CD8-positive, alpha-beta memory T cell (primary cell): ENCODE data around the gene GMPR2. TPM values are rescaled to one million over a fixed set of nuclear protein-coding genes. Genes with fewer than 3 reads are reported as not detected.
"Not testable (repeated sequence)": the region's sequence is repeated elsewhere in the genome, so short reads cannot be mapped to it uniquely, and the experiment has no call there.

ENCODE experiments used
- CTCF ChIA-PET: fragments of 350-600 bp; sonication (Branson Sonifier 250); formaldehyde crosslinking; loops from one replicate; lab custom pipeline; 2021; ENCODE audit warnings: antibody characterized with exemption; lab: Charles Lee
- POLR2A ChIA-PET: fragments of 350-600 bp; sonication (Branson Sonifier 250); formaldehyde crosslinking; loops from one replicate; lab custom pipeline; 2021; ENCODE audit warnings: antibody characterized with exemption; lab: Charles Lee
- DNase-seq, 5 donors: peaks; one replicate each; pipeline versions ENCODE4 v3.0.0 to v3.0.0-alpha.2; 2020 to 2022; ENCODE audit warnings: mixed read lengths in 1 of 5
- H3K27ac ChIP-seq: one replicate; pipeline ENCODE4 v1.7.0; 2013; ENCODE audit warnings: low read depth, mild to moderate bottlenecking, low read length, moderate library complexity
- H3K27me3 ChIP-seq: 2 replicates; pipeline ENCODE4 v1.7.0; 2013; ENCODE audit warnings: low read length, mild to moderate bottlenecking; ENCODE audit not compliant: insufficient read depth, poor library complexity, severe bottlenecking
- H3K36me3 ChIP-seq: 2 replicates; pipeline ENCODE4 v1.7.0; 2013; ENCODE audit warnings: mild to moderate bottlenecking, low read length, moderate library complexity; ENCODE audit not compliant: insufficient read depth
- H3K4me1 ChIP-seq: 2 replicates; pipeline ENCODE4 v1.7.0; 2013; ENCODE audit warnings: mild to moderate bottlenecking, low read length, moderate library complexity; ENCODE audit not compliant: insufficient read depth
- H3K4me3 ChIP-seq: 2 replicates; pipeline ENCODE4 v1.7.0; 2013; ENCODE audit warnings: mild to moderate bottlenecking, low read length
- H3K9me3 ChIP-seq: 2 replicates; pipeline ENCODE4 v1.7.0; 2013; ENCODE audit warnings: mild to moderate bottlenecking, low read length
- H3K27ac Mint-ChIP-seq, 8 donors: one replicate each; pipeline ENCODE4 v1.8.0; 2020 to 2021; ENCODE audit warnings: mixed read lengths in 8 of 8, mild to moderate bottlenecking in 6 of 8, inconsistent platforms in 3 of 8, moderate library complexity in 3 of 8
- H3K27me3 Mint-ChIP-seq, 2 donors: one replicate each; pipeline ENCODE4 v1.8.0; 2020 to 2021; ENCODE audit warnings: mixed read lengths in 2 of 2, mild to moderate bottlenecking in 1 of 2, moderate library complexity in 1 of 2
- H3K36me3 Mint-ChIP-seq, 3 donors: one replicate each; pipeline ENCODE4 v1.8.0; 2020 to 2021; ENCODE audit warnings: mixed read lengths in 3 of 3, inconsistent platforms in 1 of 3, mild to moderate bottlenecking in 1 of 3
- H3K4me1 Mint-ChIP-seq, 3 donors: one replicate each; pipeline ENCODE4 v1.8.0; 2020 to 2021; ENCODE audit warnings: mixed read lengths in 3 of 3, inconsistent platforms in 1 of 3, mild to moderate bottlenecking in 1 of 3
- H3K4me3 Mint-ChIP-seq, 7 donors: one replicate each; pipeline ENCODE4 v1.8.0; 2020 to 2021; ENCODE audit warnings: mixed read lengths in 7 of 7, mild to moderate bottlenecking in 6 of 7, moderate library complexity in 4 of 7, inconsistent platforms in 2 of 7
- H3K9me3 Mint-ChIP-seq, 5 donors: one replicate each; pipeline ENCODE4 v1.8.0; 2020 to 2022; ENCODE audit warnings: mixed read lengths in 5 of 5, mild to moderate bottlenecking in 3 of 5, moderate library complexity in 2 of 5, inconsistent platforms in 1 of 5
- polyA plus RNA-seq: library from polyadenylated mRNA; unstranded; fragments of 300-500 nt; fragmentation: Illumina TruSeq; gene quantifications from one replicate; pipeline ENCODE4 v1.2.3, GENCODE V29; 2021
- total RNA-seq, 2 experiments: library from RNA; stranded (reverse); gene quantifications; one replicate each; pipeline ENCODE4 v1.2.3, GENCODE V29; 2021

Gene GMPR2
- total and polyA plus RNA-seq, 3 experiments from 2014 or later = 43.6 to 96.8 (median 48.6) TPM

- no peaks in the 10 kb centered on the region for H3K9me3 ChIP-seq
- CTCF ChIA-PET = interaction anchor here (0.9 to 3.9 kb wide), 6 partner anchors 23 to 92 kb away, joined by 3 to 22 read pairs (median 4); partner anchors contain the start of genes IPO4, LTB4R and TINF2
- no peaks in the 10 kb centered on the region for H3K36me3 ChIP-seq
- no peak for DNase-seq
- Mint-ChIP-seq H3K4me1 (peaks cover 13 to 25% (median 22%) of the 10 kb centered on the region in 3 donors), H3K4me3 (no peak overlapping the region), H3K27ac (peak overlapping the region in 3 of 8 donors; percentile 24 to 79 (median 47)), H3K9me3 (no peaks in the 10 kb centered on the region), H3K36me3 (peaks cover 0 to 26% (median 9%) of the 10 kb centered on the region in 3 donors), H3K27me3 (no peaks in the 10 kb centered on the region)
- no peak overlapping the region for H3K27ac ChIP-seq
- no peak overlapping the region for H3K4me3 ChIP-seq
- H3K27me3 ChIP-seq = no peaks in the 10 kb centered on the region
- H3K4me1 ChIP-seq = peaks cover 13% of the 10 kb centered on the region
- POLR2A ChIA-PET = no interaction called here
These were observed 13.2 kb upstream of the GMPR2 start for GRCh38 chr14:24219521-24219920.

DNA sequence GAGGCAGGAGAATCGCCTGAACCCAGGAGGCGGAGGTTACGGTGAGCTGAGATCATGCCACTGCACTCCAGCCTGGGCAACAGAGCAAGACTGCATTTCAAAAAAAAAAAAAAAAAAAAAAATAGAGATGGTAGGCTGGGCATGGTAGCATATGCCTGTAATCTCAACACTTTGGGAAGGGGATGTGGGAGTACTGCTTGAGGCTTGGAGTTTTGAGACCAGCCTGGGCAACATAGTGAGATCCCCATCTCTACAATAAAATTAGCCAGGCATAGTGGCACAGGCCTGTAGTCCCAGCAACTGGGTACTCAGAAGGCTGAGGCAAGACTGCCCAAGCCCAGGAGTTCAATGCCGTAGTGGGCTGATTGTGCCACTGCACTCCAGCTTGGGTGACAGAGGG is 9.7 kb upstream of the GMPR2 start:
- H3K4me3 ChIP-seq, H3K9me3 Mint-ChIP-seq, H3K27me3 Mint-ChIP-seq, DNase-seq, H3K4me3 Mint-ChIP-seq, H3K27ac ChIP-seq, H3K4me1 ChIP-seq, POLR2A ChIA-PET, H3K9me3 ChIP-seq, H3K27me3 ChIP-seq, H3K27ac Mint-ChIP-seq, H3K36me3 ChIP-seq: not testable (repeated sequence)
- Mint-ChIP-seq H3K36me3 (peaks cover 0 to 29% (median 5%) of the 10 kb centered on the region in 3 donors), H3K4me1 (peaks cover 18 to 30% (median 22%) of the 10 kb centered on the region in 3 donors)
- CTCF ChIA-PET = interaction anchor here (0.9 to 3.9 kb wide), 2 partner anchors 20 to 77 kb away, joined by 3 to 22 read pairs; partner anchors contain the start of genes NOP9 and TINF2

DNA sequence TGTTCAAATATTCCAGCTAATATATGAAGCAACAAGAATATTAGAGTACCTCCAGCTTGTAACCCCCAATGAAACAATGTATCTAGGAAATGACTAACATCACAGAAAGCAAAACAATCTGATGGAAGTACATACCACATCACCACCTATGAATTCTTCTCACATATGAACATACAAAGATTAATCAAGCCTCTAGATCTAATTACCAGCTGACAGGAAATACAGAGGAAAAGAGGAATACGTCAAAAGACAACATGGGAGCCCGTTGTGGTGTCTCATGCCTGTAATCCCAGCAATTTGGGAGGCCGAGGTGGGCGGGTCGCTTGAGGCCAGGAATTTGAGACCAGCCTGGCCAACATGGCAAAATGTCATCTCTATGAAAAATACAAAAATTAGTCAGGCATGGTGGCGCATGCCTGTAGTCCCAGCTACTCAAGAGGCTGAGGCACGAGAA is 8.1 kb upstream of the GMPR2 start:
- no peaks in the 10 kb centered on the region for H3K27me3 Mint-ChIP-seq
- H3K27ac Mint-ChIP-seq = peak overlapping the region in 5 of 8 donors; percentile 4 to 31 (median 23)
- H3K36me3 Mint-ChIP-seq = peaks cover 0 to 32% (median under 1%) of the 10 kb centered on the region in 3 donors
- ChIA-PET CTCF (interaction anchor here (0.7 to 2.2 kb wide), 3 partner anchors 10 to 108 kb away, joined by 3 to 10 read pairs (median 3); partner anchors contain the start of gene TINF2), POLR2A (no interaction called here)
- Histone ChIP-seq H3K36me3 (no peaks in the 10 kb centered on the region), H3K4me3 (no peak overlapping the region), H3K9me3 (no peaks in the 10 kb centered on the region), H3K27me3 (no peaks in the 10 kb centered on the region), H3K4me1 (no peaks in the 10 kb centered on the region), H3K27ac (no peak overlapping the region)
- peaks cover 18 to 32% (median 23%) of the 10 kb centered on the region in 3 donors for H3K4me1 Mint-ChIP-seq
- no peak overlapping the region for H3K4me3 Mint-ChIP-seq
- no peaks in the 10 kb centered on the region for H3K9me3 Mint-ChIP-seq
- DNase-seq = no peak

GRCh38 chr14:24226473-24226872 is 6.3 kb upstream of the GMPR2 start:
- Mint-ChIP-seq H3K4me3 (peak overlapping the region in 1 of 7 donors; percentile 80), H3K9me3 (no peaks in the 10 kb centered on the region), H3K36me3 (peaks cover 0 to 33% (median 0%) of the 10 kb centered on the region in 3 donors), H3K4me1 (peaks cover 23 to 40% (median 28%) of the 10 kb centered on the region in 3 donors), H3K27me3 (no peaks in the 10 kb centered on the region), H3K27ac (peak overlapping the region in 3 of 8 donors; percentile 9 to 49 (median 32))
- no peaks in the 10 kb centered on the region for H3K36me3 ChIP-seq
- no peaks in the 10 kb centered on the region for H3K27me3 ChIP-seq
- POLR2A ChIA-PET = no interaction called here
- CTCF ChIA-PET = interaction anchor here (1.0 kb wide), 1 partner anchor 15 kb away, joined by 3 read pairs; no protein-coding TSS in a partner anchor
- peaks cover 9% of the 10 kb centered on the region for H3K4me1 ChIP-seq
- no peak overlapping the region for H3K27ac ChIP-seq
- no peak for DNase-seq
- no peaks in the 10 kb centered on the region for H3K9me3 ChIP-seq
- H3K4me3 ChIP-seq = no peak overlapping the region

DNA sequence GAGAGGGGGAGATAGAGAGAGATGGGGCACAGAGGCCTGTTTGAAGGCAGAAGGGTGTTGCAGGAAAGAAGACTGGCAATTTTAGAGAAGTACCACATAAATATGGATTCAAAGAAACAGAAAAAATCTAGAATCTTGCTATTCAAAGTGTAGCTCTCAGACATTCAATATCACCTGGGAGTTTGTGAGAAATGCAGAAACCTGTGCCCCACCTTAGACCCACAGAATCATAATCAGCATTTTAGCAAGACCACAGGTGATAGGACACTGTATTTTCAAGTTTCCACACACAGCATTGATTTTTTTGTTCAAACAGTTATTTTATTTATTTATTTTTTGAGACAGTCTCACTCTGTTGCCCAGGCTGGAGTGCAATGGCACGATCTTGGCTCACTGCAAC is 3.8 kb upstream of the GMPR2 start:
- Mint-ChIP-seq H3K27me3 (no peaks in the 10 kb centered on the region), H3K4me3 (no peak overlapping the region), H3K9me3 (no peaks in the 10 kb centered on the region), H3K27ac (peak overlapping the region in 2 of 8 donors; percentile 14 to 75), H3K4me1 (peaks cover 38 to 62% (median 47%) of the 10 kb centered on the region in 3 donors), H3K36me3 (peaks cover 0 to 46% (median 0%) of the 10 kb centered on the region in 3 donors)
- H3K4me1 ChIP-seq = peaks cover 23% of the 10 kb centered on the region
- CTCF ChIA-PET = interaction anchor here (0.9 to 2.1 kb wide), 3 partner anchors 14 to 202 kb away, joined by 3 to 7 read pairs (median 5); partner anchors contain the start of genes IRF9 and TINF2
- no peaks in the 10 kb centered on the region for H3K27me3 ChIP-seq
- no peaks in the 10 kb centered on the region for H3K9me3 ChIP-seq
- POLR2A ChIA-PET = interaction anchor here (0.6 kb wide), 1 partner anchor 92 kb away, joined by 4 read pairs; no protein-coding TSS in a partner anchor
- DNase-seq = no peak
- peaks cover under 1% of the 10 kb centered on the region for H3K36me3 ChIP-seq
- no peak overlapping the region for H3K4me3 ChIP-seq
- no peak overlapping the region for H3K27ac ChIP-seq

DNA sequence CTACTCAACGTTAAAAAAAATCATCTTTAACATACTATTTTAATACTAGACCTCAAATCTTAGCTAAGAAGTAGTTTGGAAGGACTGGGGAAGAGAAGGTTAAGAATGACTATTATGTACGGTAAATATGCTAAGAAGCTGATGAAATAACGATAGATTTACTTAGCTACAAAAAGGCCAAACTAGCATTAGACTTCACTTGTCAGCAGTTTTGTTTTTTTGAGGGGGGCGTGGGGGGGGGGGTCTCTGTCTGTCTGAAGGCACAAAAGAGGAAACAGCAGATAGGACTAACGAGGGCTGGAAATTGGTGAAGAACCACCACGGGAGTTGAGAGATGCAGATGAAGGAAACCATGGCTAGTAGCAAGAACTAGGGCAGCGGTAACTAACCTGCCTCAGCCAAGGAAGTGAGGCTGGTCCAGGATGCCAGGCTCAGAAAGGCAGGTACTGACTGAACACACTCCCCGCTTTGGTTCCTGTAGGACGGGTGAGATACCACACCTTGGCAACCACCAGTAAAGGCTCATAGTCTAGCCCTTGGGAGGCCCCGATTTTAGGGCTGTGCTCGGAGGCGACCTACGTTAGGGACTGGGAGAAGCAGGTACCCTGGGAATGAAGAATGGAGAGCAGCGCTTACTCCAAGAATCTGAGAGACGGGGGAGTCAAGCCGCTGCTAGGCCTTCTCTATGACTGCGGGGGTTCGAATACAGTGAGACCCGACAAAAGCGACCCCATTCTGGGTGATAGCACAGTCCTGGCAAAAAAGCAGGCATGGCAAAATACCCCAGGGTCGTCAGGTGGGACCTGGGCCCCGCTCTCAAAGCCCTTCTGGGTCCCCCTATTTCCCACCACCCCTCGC is 1.2 kb upstream of the GMPR2 start:
- H3K9me3 ChIP-seq = no peaks in the 10 kb centered on the region
- peak overlapping the region; percentile 95 to 99 (median 98) for H3K27ac Mint-ChIP-seq
- H3K27me3 ChIP-seq = no peaks in the 10 kb centered on the region
- peak overlapping the region; percentile 92 for H3K4me3 ChIP-seq
- DNase-seq = peak in 3 of 5 donors; percentile 7 to 19 (median 14)
- ChIA-PET POLR2A (interaction anchor here (0.6 kb wide), 2 partner anchors 21 to 381 kb away, joined by 3 to 4 read pairs; no protein-coding TSS in a partner anchor), CTCF (interaction anchor here (0.6 to 1.3 kb wide), 4 partner anchors 11 to 76 kb away, joined by 3 to 7 read pairs (median 4); partner anchors contain the start of genes CIDEB, MDP1, RABGGTA and TINF2)
- peaks cover 47 to 70% (median 67%) of the 10 kb centered on the region in 3 donors for H3K4me1 Mint-ChIP-seq
- H3K4me1 ChIP-seq = peaks cover 38% of the 10 kb centered on the region
- H3K27me3 Mint-ChIP-seq = no peaks in the 10 kb centered on the region
- H3K36me3 ChIP-seq = peaks cover 27% of the 10 kb centered on the region
- H3K4me3 Mint-ChIP-seq = peak overlapping the region; percentile 95 to 99 (median 98)
- peak overlapping the region; percentile 79 for H3K27ac ChIP-seq
- peaks cover 0 to 60% (median 8%) of the 10 kb centered on the region in 3 donors for H3K36me3 Mint-ChIP-seq
- no peaks in the 10 kb centered on the region for H3K9me3 Mint-ChIP-seq

GRCh38 chr14:24232121-24232644 is 546 bp upstream of the GMPR2 start, which contains the start of gene NEDD8:
Gene NEDD8, minus strand, starts transcription at chr14:24232367. Its CDS starts 100 bp downstream, at chr14:24232267.
- peak within 1 kb of the TSS; percentile 95 to 99 (median 98) for H3K4me3 Mint-ChIP-seq
- no peaks in the 10 kb centered on the region for H3K9me3 ChIP-seq
- no peaks in the 10 kb centered on the region for H3K9me3 Mint-ChIP-seq
- peak; percentile 74 to 93 (median 84) for DNase-seq
- peak within 1 kb of the TSS; percentile 79 for H3K27ac ChIP-seq
- ChIA-PET POLR2A (interaction anchor here (2.3 kb wide), 1 partner anchor 10 kb away, joined by 30 read pairs; the partner anchor contains the start of gene TINF2), CTCF (interaction anchor here (1.6 to 3.2 kb wide), 2 partner anchors 10 to 17 kb away, joined by 6 to 16 read pairs; partner anchors contain the start of genes MDP1 and TINF2)
- peaks cover 38% of the 10 kb centered on the region for H3K4me1 ChIP-seq
- peaks cover 34% of the 10 kb centered on the region for H3K36me3 ChIP-seq
- no peaks in the 10 kb centered on the region for H3K27me3 ChIP-seq
- H3K4me3 ChIP-seq = peak within 1 kb of the TSS; percentile 92
- H3K27me3 Mint-ChIP-seq = no peaks in the 10 kb centered on the region
- H3K27ac Mint-ChIP-seq = peak within 1 kb of the TSS; percentile 95 to 99 (median 98)
- peaks cover 0 to 61% (median 11%) of the 10 kb centered on the region in 3 donors for H3K36me3 Mint-ChIP-seq
- H3K4me1 Mint-ChIP-seq = peaks cover 45 to 67% (median 66%) of the 10 kb centered on the region in 3 donors
